Measurements from ENCODE around the gene BAIAP2L1. TPM values are rescaled to one million over a fixed set of nuclear protein-coding genes. Genes with fewer than 3 reads are reported as not detected.
A peak's percentile ranks its signal among the peaks of the same experiment; 100 is the strongest.

BAIAP2L1 gene
- total and polyA plus RNA-seq, 9 of the 15 experiments (the other 6 are each of a cell fraction or from before 2014, with no cell fraction given), result 4.2 to 29.8 (median 15.5) TPM

- TF ChIP-seq, protein P1, sequence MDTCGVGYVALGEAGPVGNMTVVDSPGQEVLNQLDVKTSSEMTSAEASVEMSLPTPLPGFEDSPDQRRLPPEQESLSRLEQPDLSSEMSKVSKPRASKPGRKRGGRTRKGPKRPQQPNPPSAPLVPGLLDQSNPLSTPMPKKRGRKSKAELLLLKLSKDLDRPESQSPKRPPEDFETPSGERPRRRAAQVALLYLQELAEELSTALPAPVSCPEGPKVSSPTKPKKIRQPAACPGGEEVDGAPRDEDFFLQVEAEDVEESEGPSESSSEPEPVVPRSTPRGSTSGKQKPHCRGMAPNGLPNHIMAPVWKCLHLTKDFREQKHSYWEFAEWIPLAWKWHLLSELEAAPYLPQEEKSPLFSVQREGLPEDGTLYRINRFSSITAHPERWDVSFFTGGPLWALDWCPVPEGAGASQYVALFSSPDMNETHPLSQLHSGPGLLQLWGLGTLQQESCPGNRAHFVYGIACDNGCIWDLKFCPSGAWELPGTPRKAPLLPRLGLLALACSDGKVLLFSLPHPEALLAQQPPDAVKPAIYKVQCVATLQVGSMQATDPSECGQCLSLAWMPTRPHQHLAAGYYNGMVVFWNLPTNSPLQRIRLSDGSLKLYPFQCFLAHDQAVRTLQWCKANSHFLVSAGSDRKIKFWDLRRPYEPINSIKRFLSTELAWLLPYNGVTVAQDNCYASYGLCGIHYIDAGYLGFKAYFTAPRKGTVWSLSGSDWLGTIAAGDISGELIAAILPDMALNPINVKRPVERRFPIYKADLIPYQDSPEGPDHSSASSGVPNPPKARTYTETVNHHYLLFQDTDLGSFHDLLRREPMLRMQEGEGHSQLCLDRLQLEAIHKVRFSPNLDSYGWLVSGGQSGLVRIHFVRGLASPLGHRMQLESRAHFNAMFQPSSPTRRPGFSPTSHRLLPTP (IDR thresholded peaks at IDR 0.05; ENCODE audit: borderline replicate concordance, extremely low read depth, insufficient read length), result no peak
- TF ChIP-seq SREBF1 (IDR thresholded peaks at IDR 0.05; ENCODE audit: borderline replicate concordance, low read depth, low read length) (no peak), E2F4 (CRISPR knock-in tag; IDR thresholded peaks at IDR 0.05; ENCODE audit: low read depth) (no peak), SETDB1 (IDR thresholded peaks at IDR 0.05; ENCODE audit: low read length) (no peak), ZKSCAN8 (CRISPR knock-in tag; IDR thresholded peaks at IDR 0.05) (no peak), FOXJ3 (CRISPR knock-in tag; IDR thresholded peaks at IDR 0.05) (no peak), SP2 (IDR thresholded peaks at IDR 0.05; ENCODE audit: extremely low read depth, low read depth, low read length, poor library complexity, severe bottlenecking) (peak; percentile 53), GATA2 (CRISPR knock-in tag; IDR thresholded peaks at IDR 0.05) (no peak), E2F8 (IDR thresholded peaks at IDR 0.05; ENCODE audit: low read depth, partially characterized antibody) (peak; percentile 80), CSDE1 (IDR thresholded peaks at IDR 0.05) (no peak), YBX1 (IDR thresholded peaks at IDR 0.05) (no peak), ZNF175 (CRISPR knock-in tag; IDR thresholded peaks at IDR 0.05; ENCODE audit: low read depth) (no peak), RBFOX2 (IDR thresholded peaks at IDR 0.05; ENCODE audit: low read depth, low read length) (peak; percentile 79), ZC3H8 (IDR thresholded peaks at IDR 0.05) (no peak), ZNF197 (CRISPR knock-in tag; IDR thresholded peaks at IDR 0.05; ENCODE audit: low read depth) (no peak)
Measured at GRCh38 chr7:98251601-98252424, 149.1 kb downstream of the BAIAP2L1 start, which contains the start of gene TECPR1 (continued).
